CMK (cell line): ENCODE measurements around the gene TIGD1.
"Not testable (repeated sequence)": the region's sequence is repeated elsewhere in the genome, so short reads cannot be mapped to it uniquely, and the experiment has no call there.

Experiments used
- DNase-seq: peaks from one replicate; pipeline ENCODE4 v3.0.0-alpha.2; 2010; ENCODE audit warnings: low read depth

Gene TIGD1

GRCh38 chr2:232539298-232540231 lies 10.8 kb downstream of the TIGD1 start, which contains the start of gene CHRNG:
TSS of gene CHRNG (plus strand) at chr2:232539692. CDS start at chr2:232539748, 56 bp downstream.
- no peak for DNase-seq

GRCh38 chr2:232538671-232539070 lies 11.7 kb downstream of the TIGD1 start:
- DNase-seq: peak; percentile 84

- no peak for DNase-seq
Measured at GRCh38 chr2:232537499-232537898, 12.9 kb downstream of the TIGD1 start.

GRCh38 chr2:232537079-232537478 lies 13.3 kb downstream of the TIGD1 start:
- DNase-seq: no peak

- DNase-seq: no peak
Measured at GRCh38 chr2:232535761-232536530, 14.4 kb downstream of the TIGD1 start.

GRCh38 chr2:232534940-232535651 lies 15.3 kb downstream of the TIGD1 start:
- no peak for DNase-seq

- no peak for DNase-seq
Measured at GRCh38 chr2:232533944-232534710, 16.2 kb downstream of the TIGD1 start.

- DNase-seq: not testable (repeated sequence)
Measured at GRCh38 chr2:232532821-232533220, 17.5 kb downstream of the TIGD1 start.

GRCh38 chr2:232532419-232532818 lies 17.9 kb downstream of the TIGD1 start:
- DNase-seq: no peak

- DNase-seq: no peak
Measured at GRCh38 chr2:232530626-232531260, 19.6 kb downstream of the TIGD1 start.

- no peak for DNase-seq
Measured at GRCh38 chr2:232529806-232530547, 20.4 kb downstream of the TIGD1 start.

GRCh38 chr2:232528746-232529460 lies 21.5 kb downstream of the TIGD1 start:
- DNase-seq: peak; percentile 64

GRCh38 chr2:232527905-232528470 lies 22.4 kb downstream of the TIGD1 start:
- DNase-seq: no peak

- DNase-seq: no peak
Measured at GRCh38 chr2:232526372-232526941, 23.9 kb downstream of the TIGD1 start.

GRCh38 chr2:232525791-232526371 lies 24.5 kb downstream of the TIGD1 start, which contains the start of gene CHRND:
TSS of gene CHRND (plus strand) at chr2:232526160. CDS start at chr2:232526216, 56 bp downstream.
- DNase-seq: no peak

- no peak for DNase-seq
Measured at GRCh38 chr2:232525199-232525598, 25.2 kb downstream of the TIGD1 start.

- no peak for DNase-seq
Measured at GRCh38 chr2:232524771-232525170, 25.6 kb downstream of the TIGD1 start.
